Ascending aorta (tissue), 2 donors: Measurements from ENCODE around the gene CCDC146. TPM values are rescaled to one million over a fixed set of nuclear protein-coding genes. Genes with fewer than 3 reads are reported as not detected.

Source experiments
- DNase-seq, 2 donors: peaks; one replicate each; pipeline ENCODE4 v3.0.0-alpha.2; 2019; ENCODE audit warnings: low spot score in 2 of 2
- H3K27ac ChIP-seq, 2 donors: fragments of 200-600 bp; sonication (generic); one replicate each; pipeline ENCODE4 v1.5.1; 2016 to 2017; ENCODE audit warnings: mild to moderate bottlenecking in 1 of 2
- H3K27me3 ChIP-seq: fragments of 200-600 bp; sonication (generic); one replicate; pipeline ENCODE4 v1.5.1; 2017
- H3K36me3 ChIP-seq, 2 donors: fragments of 200-600 bp; sonication (generic); one replicate each; pipeline ENCODE4 v1.5.1; 2016
- H3K4me1 ChIP-seq, 2 donors: fragments of 200-600 bp; sonication (generic); one replicate each; pipeline ENCODE4 v1.5.1; 2016 to 2017; ENCODE audit warnings: mild to moderate bottlenecking in 1 of 2
- H3K4me3 ChIP-seq, 2 donors: fragments of 200-600 bp; sonication (generic); one replicate each; pipeline ENCODE4 v1.5.1; 2016 to 2017; ENCODE audit warnings: mild to moderate bottlenecking in 1 of 2
- H3K9me3 ChIP-seq, 2 donors: fragments of 200-600 bp; sonication (generic); one replicate each; pipeline ENCODE4 v1.5.1; 2016
- intact Hi-C: fragments of 100-400 bp; cut with DNase I; formaldehyde crosslinking; loops from one replicate; pipeline ENCODE4 v1.15.1; 2023
- total RNA-seq: library from RNA; depleted of rRNA; stranded (reverse); fragments of >200 nt; gene quantifications from one replicate; pipeline ENCODE4 v1.1.0, GENCODE V29; 2016
- TF ChIP-seq, protein P1 (sequence below), 3 experiments: fragments of 200-600 bp in 2 of 3; fragments of 450-650 bp in 1 of 3; sonication (generic) in 2 of 3; IDR thresholded peaks; one replicate each; pipeline ENCODE4 v1.5.1; 2016 to 2019; ENCODE audit warnings: antibody characterized with exemption in 3 of 3, mild to moderate bottlenecking in 1 of 3, moderate library complexity in 1 of 3

CCDC146 gene
- total RNA-seq, 1 donor from 2014 or later: 9.2 TPM

DNA sequence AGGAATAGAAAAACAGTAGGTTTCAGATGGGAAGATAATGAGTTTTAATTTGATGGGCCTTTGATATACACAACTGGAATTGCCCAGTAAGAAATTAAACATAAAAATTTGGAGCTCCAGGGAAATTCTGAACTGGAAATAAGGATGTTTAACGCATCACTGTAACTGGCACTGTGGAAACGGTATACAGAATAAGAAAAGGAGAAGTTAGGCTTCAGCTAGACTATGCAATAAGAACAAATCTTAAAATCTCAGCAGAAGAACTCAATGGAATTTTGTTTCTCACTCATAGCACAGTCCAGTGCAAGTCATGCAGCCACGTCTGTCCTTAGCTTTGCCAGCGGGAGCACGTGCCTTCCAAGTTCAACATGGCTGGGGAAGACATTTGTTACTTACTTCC is 130.1 kb downstream of the CCDC146 start:
- peak overlapping the region in 1 of 2 donors; percentile 59 for H3K27ac ChIP-seq

DNA sequence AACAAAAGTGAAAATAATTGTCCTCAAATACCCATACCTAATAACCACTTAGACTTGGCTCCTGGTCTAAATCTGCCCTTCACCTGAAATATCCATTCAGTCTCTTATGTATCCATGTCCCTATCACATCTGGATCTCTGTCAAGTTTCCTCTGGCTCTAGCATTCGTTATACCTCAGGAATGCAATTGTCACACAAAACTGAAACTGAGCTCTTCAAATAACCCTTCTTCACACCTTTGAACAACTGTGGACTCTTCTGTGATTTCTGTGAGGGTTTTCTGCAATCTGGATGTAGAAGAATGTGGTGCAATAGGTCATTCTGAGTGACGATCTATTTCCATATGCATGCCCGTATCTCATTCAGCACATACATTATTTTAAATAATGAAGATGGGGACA is 130.7 kb downstream of the CCDC146 start:
- H3K4me3 ChIP-seq: no peak overlapping the region
- intact Hi-C loops: loop anchor here (2.0 kb wide), 1 partner anchor 78 kb away; no protein-coding TSS in a partner anchor
- DNase-seq: no peak
- H3K27me3 ChIP-seq: no peaks in the 10 kb centered on the region
- TF ChIP-seq, protein P1, sequence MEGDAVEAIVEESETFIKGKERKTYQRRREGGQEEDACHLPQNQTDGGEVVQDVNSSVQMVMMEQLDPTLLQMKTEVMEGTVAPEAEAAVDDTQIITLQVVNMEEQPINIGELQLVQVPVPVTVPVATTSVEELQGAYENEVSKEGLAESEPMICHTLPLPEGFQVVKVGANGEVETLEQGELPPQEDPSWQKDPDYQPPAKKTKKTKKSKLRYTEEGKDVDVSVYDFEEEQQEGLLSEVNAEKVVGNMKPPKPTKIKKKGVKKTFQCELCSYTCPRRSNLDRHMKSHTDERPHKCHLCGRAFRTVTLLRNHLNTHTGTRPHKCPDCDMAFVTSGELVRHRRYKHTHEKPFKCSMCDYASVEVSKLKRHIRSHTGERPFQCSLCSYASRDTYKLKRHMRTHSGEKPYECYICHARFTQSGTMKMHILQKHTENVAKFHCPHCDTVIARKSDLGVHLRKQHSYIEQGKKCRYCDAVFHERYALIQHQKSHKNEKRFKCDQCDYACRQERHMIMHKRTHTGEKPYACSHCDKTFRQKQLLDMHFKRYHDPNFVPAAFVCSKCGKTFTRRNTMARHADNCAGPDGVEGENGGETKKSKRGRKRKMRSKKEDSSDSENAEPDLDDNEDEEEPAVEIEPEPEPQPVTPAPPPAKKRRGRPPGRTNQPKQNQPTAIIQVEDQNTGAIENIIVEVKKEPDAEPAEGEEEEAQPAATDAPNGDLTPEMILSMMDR (IDR thresholded peaks at IDR 0.05): no peak
- peaks cover 0 to 2% of the 10 kb centered on the region in 2 donors for H3K4me1 ChIP-seq
- no peak overlapping the region for H3K27ac ChIP-seq
- H3K9me3 ChIP-seq: no peaks in the 10 kb centered on the region
- no peaks in the 10 kb centered on the region for H3K36me3 ChIP-seq

More for the DNA sequence above, 130.1 kb downstream of the CCDC146 start:
- peaks cover 0 to 2% of the 10 kb centered on the region in 2 donors for H3K4me1 ChIP-seq
- no peak overlapping the region for H3K4me3 ChIP-seq
- TF ChIP-seq, protein P1 (IDR thresholded peaks at IDR 0.05): no peak
- no peaks in the 10 kb centered on the region for H3K36me3 ChIP-seq
- intact Hi-C loops: loop anchor here (2.0 kb wide), 1 partner anchor 78 kb away; no protein-coding TSS in a partner anchor
- H3K9me3 ChIP-seq: no peaks in the 10 kb centered on the region
- H3K27me3 ChIP-seq: no peaks in the 10 kb centered on the region
- no peak for DNase-seq

DNA sequence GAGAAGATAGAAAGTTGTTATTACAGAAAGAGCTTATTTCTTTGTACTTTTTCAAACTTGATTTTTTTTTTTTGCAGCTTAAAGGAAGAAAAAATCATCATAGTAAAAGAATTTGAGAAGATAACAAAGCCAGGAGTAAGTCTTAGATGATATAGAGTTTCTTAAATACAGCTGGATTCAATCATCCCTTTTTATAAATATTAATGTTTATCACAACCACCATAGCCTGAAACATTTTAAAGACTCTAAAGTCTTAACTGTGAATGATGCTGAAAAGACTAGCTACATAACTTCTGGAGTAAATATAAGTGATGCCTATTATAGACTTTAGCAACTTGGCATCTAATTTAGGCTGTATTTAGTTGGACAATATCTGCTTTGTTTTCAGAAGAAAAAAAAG is 132.0 kb downstream of the CCDC146 start:
- H3K9me3 ChIP-seq: no peaks in the 10 kb centered on the region
- intact Hi-C loops: no loop called here
- H3K4me1 ChIP-seq: peaks cover 0 to 2% of the 10 kb centered on the region in 2 donors
- DNase-seq: no peak
- H3K4me3 ChIP-seq: no peak overlapping the region
- no peak overlapping the region for H3K27ac ChIP-seq
- TF ChIP-seq, protein P1 (IDR thresholded peaks at IDR 0.05): no peak
- H3K27me3 ChIP-seq: no peaks in the 10 kb centered on the region
- H3K36me3 ChIP-seq: no peaks in the 10 kb centered on the region

DNA sequence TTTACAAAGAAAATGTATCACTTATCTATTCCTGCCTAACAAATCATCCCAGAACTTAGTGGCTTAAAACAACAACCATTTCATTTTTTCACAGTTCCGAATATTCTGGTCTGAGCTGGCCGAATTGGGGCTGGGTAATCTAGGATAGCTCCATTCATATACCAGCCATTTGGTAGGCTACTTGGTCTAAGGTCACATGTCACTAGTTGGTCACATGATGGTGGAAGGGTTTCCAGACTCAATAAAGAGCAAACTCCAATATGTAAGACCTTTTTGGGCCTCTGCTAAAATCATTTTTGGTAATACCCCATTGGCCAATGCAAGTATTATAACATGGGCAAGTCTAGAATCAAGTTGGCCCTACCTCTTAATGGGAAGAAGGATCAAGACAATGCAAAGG is 132.5 kb downstream of the CCDC146 start:
- Histone ChIP-seq H3K27me3 (no peaks in the 10 kb centered on the region), H3K9me3 (no peaks in the 10 kb centered on the region), H3K4me1 (peaks cover 0 to 2% of the 10 kb centered on the region in 2 donors), H3K36me3 (no peaks in the 10 kb centered on the region), H3K4me3 (no peak overlapping the region), H3K27ac (no peak overlapping the region)
- intact Hi-C loops: no loop called here
- TF ChIP-seq, protein P1 (IDR thresholded peaks at IDR 0.05): no peak
- DNase-seq: no peak

DNA sequence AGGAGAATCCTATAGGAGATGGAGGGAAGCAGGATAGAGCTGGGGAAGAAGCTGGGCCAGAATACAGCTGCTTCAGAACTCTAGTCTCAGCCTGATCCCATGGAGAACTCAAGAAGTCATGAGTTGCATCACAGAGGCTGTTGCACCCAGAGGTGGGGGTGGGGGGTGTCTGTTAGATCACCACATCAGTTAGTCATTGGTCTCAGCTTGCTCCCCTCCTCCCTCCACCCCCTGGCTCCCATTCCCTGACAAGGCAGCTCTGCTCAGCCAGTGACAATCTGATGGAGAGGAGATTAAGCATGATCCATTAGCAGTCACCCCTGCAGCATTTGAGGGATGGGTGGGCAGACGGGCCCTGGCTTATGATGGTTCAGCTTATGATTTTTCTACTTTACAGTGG is 135.6 kb downstream of the CCDC146 start:
- no peaks in the 10 kb centered on the region for H3K36me3 ChIP-seq
- H3K27ac ChIP-seq: no peak overlapping the region
- TF ChIP-seq, protein P1 (IDR thresholded peaks at IDR 0.05): no peak
- H3K4me3 ChIP-seq: no peak overlapping the region
- peaks cover 0 to 2% of the 10 kb centered on the region in 2 donors for H3K4me1 ChIP-seq
- intact Hi-C loops: no loop called here
- no peak for DNase-seq
- H3K27me3 ChIP-seq: no peaks in the 10 kb centered on the region
- no peaks in the 10 kb centered on the region for H3K9me3 ChIP-seq

DNA sequence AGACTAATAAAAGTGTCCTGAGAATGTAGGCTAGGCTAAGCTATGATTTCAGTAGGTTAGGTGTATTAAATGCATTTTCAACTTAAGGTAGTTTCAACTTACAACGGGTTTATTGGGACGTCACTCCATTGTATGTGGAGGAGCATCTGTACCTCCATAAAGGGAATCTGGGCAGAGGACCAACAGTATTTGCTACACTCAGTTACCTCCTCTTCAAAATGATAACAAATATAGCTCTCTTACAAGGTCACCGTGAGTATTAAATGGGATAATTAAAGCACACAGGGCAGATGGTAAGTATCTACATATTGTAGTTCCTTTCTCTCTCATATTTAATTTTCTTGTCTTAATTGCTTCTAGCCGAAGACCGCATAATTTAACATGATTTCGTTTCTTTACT is 136.2 kb downstream of the CCDC146 start:
- Histone ChIP-seq H3K27me3 (no peaks in the 10 kb centered on the region), H3K4me1 (peaks cover 0 to 2% of the 10 kb centered on the region in 2 donors), H3K27ac (no peak overlapping the region), H3K9me3 (no peaks in the 10 kb centered on the region), H3K4me3 (no peak overlapping the region), H3K36me3 (no peaks in the 10 kb centered on the region)
- TF ChIP-seq, protein P1 (IDR thresholded peaks at IDR 0.05): no peak
- intact Hi-C loops: no loop called here
- no peak for DNase-seq
